HEK293T (cell line): ENCODE measurements around the gene PILRB.

Experiments used
- BHLHE40 ChIP-seq: fragments of 450-650 bp; IDR thresholded peaks from 2 replicates; pipeline ENCODE4 v1.6.1; 2016; ENCODE audit warnings: mild to moderate bottlenecking, moderate library complexity, borderline replicate concordance
- L3MBTL2 ChIP-seq: fragments of 450-650 bp; conservative IDR thresholded peaks from 2 replicates; pipeline ENCODE4 v1.6.1; 2016; ENCODE audit warnings: mild to moderate bottlenecking
- PKNOX1 ChIP-seq: fragments of 450-650 bp; IDR thresholded peaks from 2 replicates; pipeline ENCODE4 v1.6.1; 2016
- SP1 ChIP-seq: fragments of 450-650 bp; IDR thresholded peaks from 2 replicates; pipeline ENCODE4 v1.6.1; 2017
- SUZ12 ChIP-seq: fragments of 450-650 bp; IDR thresholded peaks from 2 replicates; pipeline ENCODE4 v1.6.1; 2016; ENCODE audit warnings: mild to moderate bottlenecking

DNA sequence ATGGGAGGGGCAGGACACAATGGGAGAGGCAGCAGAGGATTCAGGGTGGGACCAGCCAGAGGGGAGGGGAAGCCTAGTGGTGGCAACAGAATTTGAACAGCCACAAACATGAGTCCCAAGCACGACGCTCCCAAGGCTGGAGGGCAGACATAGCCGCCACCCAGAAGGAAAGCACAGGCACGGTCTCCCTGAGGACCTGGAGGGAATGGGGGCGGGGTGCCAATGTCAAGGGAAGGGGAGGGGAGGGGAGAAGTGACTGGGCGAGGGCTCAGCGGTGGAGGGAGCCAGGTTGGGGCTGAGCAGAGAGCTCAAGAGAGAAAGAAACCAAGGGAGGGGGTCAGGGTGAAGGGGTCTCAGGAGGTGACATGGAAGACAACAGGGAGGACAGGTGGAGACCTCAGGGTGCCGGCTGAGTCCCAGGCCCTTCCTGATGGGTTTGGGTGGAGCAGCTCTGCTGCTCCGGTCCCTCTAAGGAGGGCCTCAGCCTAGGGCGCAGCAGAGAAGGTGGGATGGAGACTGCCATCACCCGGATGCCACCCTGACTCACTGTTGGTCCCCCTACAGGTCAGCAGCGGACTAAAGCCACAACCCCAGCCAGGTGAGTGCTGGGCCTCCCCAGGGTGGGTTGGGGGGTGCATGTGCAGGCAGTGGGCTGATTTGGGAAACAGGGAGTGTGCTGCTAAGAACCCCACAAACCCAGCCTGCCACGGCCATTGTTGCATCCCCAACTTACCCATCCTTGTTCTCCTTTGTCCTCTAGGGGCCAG is 39.6 kb downstream of the PILRB start:
- TF ChIP-seq SUZ12 (no peak), SP1 (no peak), BHLHE40 (no peak), L3MBTL2 (no peak), PKNOX1 (no peak)
